ENCODE data around the gene PTPN20.

The PTPN20 gene

DNA sequence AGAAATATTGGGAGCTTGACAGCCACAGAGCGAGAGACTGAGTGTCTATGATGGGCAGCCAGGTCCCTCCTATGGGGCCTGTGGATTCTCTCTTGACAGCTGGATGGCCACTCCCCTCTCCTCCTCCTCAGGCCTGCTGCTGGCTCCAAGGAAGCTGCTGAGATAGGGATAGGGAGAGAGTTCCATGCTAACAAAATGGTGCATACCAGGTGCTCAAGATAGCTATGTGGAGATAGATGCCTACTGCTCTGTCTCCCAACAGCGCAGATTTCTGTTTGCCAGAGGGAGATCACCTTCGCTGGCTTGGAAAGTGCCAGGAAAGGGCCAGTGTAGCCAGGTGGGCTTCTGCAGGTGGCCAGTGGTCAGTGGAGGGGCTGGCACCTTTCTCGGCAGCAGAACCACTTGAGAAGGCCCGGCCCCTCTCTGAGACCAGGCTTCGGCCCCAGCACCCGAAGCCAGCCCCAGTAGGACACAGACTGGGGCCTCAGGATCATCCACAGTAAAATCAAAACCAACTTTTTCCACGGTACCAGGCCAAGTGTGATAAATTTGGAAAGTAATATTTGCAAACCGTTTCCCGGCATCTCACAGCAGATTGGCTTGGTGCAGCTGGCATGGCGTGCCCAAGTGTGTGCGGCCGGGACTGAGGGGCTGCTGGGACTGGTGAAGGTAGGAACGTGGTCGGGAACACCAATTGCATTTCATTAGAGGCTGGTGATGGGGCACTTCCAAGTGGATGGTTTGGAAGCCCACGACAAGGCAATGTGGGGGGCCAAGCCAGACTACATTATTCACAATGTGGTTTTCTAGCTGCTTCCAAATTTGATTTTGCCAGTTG lies 139.6 kb downstream of the PTPN20 start:
- POLR2A ChIA-PET, result no interaction called here
- no peak overlapping the region for H3K4me3 ChIP-seq (ENCODE audit: low read depth, low read length)
- TF ChIP-seq, protein P1, sequence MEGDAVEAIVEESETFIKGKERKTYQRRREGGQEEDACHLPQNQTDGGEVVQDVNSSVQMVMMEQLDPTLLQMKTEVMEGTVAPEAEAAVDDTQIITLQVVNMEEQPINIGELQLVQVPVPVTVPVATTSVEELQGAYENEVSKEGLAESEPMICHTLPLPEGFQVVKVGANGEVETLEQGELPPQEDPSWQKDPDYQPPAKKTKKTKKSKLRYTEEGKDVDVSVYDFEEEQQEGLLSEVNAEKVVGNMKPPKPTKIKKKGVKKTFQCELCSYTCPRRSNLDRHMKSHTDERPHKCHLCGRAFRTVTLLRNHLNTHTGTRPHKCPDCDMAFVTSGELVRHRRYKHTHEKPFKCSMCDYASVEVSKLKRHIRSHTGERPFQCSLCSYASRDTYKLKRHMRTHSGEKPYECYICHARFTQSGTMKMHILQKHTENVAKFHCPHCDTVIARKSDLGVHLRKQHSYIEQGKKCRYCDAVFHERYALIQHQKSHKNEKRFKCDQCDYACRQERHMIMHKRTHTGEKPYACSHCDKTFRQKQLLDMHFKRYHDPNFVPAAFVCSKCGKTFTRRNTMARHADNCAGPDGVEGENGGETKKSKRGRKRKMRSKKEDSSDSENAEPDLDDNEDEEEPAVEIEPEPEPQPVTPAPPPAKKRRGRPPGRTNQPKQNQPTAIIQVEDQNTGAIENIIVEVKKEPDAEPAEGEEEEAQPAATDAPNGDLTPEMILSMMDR (IDR thresholded peaks at IDR 0.05; ENCODE audit: insufficient read depth, low read length, missing control alignments), result no peak
- no peak for DNase-seq (ENCODE audit: low read depth, low spot score)
- CTCF ChIA-PET, result interaction anchor here (1.1 to 9.1 kb wide), 3 partner anchors 26 to 289 kb away, joined by 3 to 291 read pairs (median 4); no protein-coding TSS in a partner anchor

DNA sequence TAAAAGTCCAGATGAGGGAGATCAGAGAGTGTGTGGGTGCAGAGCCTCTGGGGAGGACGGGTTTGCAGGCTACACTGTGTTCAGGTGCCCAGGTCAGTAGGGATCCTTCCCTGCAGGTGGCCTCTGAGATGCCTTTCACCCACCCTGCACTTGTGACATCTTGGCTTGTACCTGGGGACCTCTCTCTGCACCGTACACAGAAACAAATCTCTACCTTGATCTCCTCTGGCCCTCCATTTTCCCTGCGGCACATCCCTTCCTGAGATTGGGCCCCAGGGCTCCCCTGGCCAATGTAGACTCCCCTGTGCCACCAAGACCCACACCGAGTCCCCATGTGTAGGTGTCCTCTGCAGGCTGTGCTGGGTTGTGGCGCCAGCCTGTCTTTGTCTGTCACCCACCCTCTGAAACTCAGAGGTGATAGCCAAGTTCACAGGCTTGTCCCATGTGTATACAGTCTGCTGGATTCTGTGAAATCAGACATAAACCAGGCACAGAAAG lies 140.6 kb downstream of the PTPN20 start:
- H3K4me3 ChIP-seq (ENCODE audit: low read depth, low read length), result no peak overlapping the region
- DNase-seq (ENCODE audit: low read depth, low spot score), result no peak
- TF ChIP-seq, protein P1 (IDR thresholded peaks at IDR 0.05; ENCODE audit: insufficient read depth, low read length, missing control alignments), result no peak
- CTCF ChIA-PET, result interaction anchor here (0.9 to 9.1 kb wide), 3 partner anchors 27 to 261 kb away, joined by 3 to 291 read pairs (median 4); no protein-coding TSS in a partner anchor
- POLR2A ChIA-PET, result no interaction called here

Measured in AG04449 (cell line).